ENCODE data around the gene ECHS1.
A peak's percentile ranks its signal among the peaks of the same experiment; 100 is the strongest.
"Not testable (repeated sequence)": the region's sequence is repeated elsewhere in the genome, so short reads cannot be mapped to it uniquely, and the experiment has no call there.

Gene ECHS1

DNA sequence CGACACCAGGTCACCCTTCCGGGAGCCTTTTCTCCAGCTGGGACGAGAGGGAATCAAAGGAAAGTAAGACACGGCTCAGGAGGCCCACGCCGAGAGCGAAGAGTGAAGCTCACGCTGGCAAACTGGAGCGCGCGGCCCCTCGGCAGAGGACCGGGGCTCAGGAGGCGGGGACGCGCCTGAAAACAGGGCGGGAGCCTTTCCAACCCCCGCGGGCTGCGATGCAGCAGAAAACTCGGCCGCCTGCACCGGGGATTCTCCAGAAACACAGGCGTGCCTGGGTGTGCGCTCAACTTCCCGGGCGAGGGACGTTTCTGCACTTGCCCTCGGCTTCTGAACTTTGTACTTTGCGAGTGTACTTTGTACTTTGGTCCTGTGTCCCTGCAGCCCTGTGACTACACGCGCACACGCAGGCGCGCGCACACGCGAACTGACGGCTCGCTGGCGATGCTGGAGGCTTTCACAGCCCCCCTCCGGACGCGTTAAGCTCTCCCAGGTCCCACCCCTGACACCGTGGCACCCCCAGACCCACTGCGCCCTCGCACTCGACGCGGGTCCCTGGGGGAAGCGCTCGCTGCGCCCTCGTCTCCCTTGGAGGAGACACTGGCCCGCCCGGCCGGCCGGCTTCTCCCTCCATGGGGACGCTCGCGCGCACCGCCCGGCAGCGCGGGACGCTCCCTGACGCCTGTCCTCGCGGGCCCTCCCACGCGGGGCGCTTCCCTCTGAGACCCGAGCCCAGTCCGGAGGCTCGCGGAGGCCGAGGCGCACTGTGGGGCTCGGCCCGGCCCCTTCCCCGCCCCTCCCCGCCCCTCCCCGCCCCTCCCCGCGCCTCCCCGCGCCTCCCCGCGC is 5.3 kb upstream of the ECHS1 start:
- peak; percentile 85 for DNase-seq (ENCODE audit: low spot score)

DNA sequence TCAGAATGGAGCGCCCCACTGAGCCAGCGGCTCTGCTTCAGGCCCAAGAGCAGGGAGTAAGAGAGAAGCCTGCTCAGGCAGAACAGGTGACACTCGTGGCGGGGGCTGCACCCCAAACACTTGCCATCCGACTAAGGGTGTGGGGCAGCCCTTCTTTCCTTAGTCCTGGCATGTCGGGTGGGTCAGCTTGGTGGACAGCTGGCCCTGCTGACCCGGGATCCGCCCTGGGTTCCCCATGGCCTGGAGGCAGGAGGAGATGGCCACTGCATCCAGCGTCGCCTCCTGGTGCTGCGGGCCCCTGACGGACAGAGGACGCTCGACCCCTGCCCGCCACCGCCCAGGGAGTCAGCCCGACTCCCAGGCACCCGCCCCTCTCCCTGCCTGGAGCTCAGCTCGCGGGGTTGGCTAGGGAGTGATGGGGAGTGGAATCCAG is 4.7 kb upstream of the ECHS1 start:
- DNase-seq (ENCODE audit: low spot score) = peak; percentile 74

DNA sequence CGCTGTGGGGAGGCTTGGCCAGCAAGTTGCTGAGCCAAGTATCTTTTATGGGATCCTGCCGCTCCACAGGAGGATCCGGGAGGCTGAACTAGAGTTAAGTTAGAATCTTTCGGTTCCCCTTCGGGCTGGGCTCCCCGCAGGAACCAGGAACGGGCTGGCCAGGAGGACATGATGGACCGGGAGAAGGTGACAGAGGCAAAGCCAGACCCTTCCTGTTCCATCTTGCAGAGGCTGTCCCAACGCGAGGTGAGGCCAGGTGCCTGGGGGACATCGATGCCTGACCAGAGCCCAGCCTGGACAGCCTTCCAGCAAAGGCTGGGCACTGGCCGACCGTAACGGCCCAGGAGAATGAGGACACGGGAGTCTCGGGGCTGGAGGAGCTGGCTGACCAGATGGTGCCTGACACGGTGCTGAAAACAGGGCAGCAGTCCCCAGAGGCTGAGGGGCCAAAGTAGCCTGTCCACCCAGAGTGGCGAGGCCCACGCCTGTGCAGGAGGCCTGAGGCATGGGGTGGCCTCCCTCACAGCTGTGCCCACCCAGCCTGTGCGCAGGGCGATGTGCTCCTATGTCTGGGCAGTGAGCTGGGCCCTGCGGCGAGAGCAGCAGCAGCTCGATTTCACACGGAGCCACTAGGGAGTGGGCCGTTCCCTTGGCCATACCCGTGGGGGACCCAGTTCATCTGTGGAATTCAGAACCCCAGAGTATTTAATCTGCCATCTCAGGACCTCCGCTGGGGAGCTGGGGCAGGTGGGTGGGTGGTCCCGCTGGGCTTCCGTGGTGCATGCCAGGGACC is 4.1 kb upstream of the ECHS1 start:
- no peak for DNase-seq (ENCODE audit: low spot score)

DNA sequence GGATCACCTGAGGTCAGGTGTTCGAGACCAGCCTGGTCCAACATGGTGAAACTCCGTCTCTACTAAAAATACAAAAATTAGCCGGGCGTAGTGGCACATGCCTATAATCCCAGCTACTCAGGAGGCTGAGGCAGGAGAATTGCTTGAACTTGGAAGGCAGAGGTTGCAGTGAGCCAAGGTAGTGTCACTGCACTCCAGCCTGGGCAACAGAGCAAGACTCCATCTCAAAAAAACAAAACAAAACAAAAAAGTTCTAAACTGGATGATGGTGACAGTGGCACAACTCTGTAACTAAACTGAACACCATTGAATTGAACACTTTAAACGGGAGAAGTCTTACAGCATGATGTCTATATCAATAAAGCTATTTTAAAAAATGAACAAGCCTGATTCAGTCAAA is 3.0 kb upstream of the ECHS1 start:
- DNase-seq (ENCODE audit: low spot score) = not testable (repeated sequence)

DNA sequence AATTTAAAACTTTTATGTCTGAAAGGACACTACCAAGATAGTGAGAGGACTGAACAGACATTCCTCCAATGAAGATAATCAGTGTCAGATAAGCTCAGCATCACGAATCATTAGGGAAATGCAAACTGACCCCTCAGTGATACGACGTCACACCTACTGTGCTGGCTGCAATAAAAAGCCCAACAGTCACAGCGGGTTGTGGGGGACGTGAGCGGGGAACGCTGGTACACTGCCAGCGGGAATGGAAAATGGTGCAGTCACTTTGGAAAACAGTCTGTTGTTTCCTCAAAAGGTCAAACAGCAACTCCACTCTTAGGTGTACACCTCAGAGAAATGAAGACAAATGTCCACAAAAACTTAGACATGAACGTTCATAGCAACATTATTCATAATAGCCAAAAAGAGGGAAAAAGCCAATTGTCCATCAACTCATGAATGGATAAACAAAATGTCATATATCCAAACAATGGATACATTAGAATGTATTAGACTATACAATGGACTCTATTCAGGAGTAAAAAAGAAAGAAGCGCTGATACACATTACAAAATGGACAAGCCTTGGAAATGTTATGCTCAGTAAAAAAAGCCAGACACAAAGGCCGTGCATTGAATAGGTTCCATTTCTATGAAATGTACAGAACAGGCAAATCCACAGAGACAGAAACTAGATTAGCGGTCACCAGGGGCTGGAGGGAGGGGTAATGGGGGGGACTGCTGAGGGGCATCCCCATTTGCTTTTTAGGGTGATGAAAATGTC is 2.4 kb upstream of the ECHS1 start:
- DNase-seq (ENCODE audit: low spot score) = no peak

DNA sequence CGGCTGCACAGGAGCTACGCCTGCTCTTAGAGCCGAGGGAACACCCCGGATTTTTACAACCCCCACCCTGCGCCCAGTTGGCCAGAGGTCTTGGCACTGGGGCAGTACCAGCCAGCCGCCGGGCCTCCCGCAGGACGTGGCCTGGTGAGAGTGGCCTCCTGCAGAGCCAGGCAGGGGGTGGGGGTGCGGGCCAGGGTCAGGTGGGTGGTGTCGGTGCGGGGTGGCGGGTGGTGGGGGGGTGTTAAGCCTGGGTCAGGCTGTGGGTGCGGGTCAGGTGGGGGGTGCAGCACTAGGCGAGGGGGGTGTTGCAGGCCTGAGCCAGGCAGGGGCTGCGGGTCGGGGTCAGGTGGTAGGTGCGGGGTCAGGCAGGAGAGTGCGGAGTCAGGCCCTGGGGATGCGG is 647 bp downstream of the ECHS1 start:
- DNase-seq (ENCODE audit: low spot score) = no peak

DNA sequence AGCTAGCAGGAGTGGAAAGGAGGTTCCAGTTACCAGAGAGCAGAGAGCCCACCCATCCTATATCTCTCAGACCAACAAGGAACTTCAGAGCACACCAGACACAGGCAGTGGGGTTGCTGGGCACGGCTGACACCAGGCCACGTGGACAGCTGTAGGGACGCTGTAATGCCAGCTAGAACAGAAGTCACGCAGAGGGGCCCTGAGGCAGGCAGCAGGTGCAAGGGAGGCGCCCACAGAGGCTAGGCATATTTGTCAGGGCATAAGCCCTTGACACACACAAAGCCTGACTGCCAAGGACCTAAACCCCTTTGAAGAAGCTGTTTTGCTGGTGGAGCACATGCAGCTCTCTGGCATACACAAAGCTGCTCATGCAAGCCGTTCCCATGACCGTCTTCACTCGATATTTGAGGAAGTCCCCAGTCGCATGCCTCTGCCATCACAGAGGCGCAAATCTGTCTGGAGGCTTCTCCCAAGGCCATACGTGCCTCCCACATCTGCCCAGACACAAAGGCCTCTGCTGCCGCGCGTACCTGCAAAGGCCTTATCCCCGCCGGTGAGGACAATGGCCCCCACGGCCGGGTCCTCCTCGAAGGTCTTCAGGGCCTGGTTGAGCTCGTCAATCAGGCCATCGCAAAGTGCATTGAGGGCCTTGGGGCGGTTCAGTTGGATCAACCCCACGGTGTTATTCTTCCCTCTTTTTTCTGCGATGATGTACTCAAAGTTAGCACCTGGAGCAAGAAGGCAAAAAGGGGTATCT is 2.9 kb downstream of the ECHS1 start:
- no peak for DNase-seq (ENCODE audit: low spot score)

DNA sequence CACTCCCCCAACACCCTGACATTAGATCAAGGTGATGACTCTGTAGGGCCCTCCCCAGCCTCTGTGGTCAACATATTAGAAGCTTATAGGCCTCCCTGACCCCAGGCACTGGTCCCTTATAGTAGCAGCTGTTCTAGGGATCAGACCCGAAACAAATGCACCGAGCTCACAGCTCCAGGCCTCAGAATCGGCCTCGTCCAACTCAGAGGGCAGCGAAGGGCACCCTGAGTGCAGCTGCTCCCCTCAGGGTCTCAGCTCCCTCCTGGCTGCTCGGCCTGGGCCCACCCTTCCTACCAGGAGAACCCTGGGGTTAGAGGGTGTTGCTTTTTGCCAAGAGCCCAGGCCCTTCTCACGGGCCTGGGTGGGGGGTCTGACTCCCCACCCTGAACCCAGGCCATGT is 5.0 kb downstream of the ECHS1 start:
- no peak for DNase-seq (ENCODE audit: low spot score)

DNA sequence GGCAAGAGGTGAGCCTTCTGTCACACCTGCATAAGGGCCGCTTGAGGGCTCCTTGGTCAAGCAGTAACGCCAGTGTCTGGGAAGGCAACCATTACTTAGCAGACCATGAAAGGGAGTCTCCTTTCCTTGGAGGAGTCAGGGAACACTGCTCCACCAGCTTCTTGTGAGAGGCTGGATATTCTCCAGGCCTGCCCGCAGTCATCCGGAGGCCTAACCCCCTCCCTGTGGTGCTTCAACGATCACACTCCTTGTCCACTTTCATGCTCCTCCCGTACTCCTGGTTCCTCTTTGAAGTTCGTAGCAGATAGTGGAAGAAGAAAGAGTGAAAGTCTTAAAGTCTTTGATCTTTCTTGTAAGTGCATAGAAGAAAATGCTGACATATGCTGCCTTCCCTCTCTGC is 5.7 kb downstream of the ECHS1 start:
- not testable (repeated sequence) for DNase-seq (ENCODE audit: low spot score)

DNA sequence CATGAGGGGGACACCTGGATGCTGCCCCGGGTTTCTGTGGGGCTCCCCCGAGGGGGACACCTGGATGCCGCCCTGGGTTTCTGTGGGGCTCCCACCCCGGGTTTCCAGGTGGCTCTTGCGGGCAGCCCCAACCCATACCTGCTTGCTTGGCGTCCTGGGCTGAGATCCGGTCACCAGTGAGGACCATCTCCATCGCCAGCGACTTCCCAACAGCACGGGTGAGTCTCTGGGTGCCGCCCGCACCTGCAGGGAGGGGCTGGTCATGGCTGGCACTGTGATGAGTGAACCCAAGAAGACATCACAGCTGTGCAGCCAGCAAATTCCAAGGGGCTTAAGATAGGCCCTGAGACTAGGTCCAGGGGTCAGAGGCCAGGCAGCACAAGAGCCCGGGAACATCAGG is 6.4 kb downstream of the ECHS1 start:
- DNase-seq (ENCODE audit: low spot score) = no peak

DNA sequence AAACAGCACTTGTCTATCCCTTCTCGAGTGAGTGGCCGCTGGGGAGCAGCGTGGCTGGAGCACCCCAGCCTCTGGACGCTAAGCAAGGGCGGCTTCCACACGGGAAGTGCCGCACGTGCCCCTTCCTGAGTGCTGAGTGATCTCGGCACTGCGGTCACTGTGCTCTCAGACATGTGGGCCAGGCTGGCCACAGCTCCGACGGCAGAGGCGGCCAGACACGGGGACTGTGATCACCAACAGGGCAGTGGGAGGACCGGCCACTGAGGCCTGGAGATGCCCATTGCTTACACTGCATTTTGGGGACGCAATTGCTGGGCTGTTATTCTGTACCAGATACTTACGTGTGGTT is 7.0 kb downstream of the ECHS1 start:
- no peak for DNase-seq (ENCODE audit: low spot score)

DNA sequence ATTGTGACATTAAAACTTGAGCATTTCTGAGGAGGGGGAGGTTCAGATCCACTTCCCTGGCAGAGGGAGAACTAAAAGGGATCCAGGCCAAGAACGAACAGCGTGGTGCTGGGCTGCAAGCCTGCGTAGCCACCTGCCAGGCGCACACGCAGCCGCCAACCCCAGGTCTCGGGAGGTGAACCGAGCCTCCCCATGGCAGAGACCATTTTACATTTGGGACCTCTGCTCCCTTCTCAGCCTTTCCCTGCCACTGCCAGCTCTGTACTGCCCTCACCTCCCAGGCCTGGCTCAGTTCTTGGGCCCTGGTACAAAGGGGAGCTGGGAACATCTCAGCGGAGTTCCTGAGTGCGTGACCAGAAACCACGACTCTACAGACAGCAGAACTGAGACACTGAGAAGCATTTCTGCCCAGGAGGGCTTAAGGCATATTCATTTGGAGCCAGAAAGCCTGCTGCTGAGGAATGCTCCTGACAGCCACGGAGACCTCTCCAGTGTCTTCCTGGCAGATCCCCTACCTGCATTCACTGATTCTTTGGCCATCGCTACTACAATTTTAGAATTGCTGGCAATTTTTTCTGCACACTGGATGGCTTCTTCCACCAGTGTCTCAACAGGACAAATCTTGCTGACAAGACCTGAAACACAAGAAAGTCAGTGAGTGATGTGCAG is 7.6 kb downstream of the ECHS1 start:
- DNase-seq (ENCODE audit: low spot score) = no peak

DNA sequence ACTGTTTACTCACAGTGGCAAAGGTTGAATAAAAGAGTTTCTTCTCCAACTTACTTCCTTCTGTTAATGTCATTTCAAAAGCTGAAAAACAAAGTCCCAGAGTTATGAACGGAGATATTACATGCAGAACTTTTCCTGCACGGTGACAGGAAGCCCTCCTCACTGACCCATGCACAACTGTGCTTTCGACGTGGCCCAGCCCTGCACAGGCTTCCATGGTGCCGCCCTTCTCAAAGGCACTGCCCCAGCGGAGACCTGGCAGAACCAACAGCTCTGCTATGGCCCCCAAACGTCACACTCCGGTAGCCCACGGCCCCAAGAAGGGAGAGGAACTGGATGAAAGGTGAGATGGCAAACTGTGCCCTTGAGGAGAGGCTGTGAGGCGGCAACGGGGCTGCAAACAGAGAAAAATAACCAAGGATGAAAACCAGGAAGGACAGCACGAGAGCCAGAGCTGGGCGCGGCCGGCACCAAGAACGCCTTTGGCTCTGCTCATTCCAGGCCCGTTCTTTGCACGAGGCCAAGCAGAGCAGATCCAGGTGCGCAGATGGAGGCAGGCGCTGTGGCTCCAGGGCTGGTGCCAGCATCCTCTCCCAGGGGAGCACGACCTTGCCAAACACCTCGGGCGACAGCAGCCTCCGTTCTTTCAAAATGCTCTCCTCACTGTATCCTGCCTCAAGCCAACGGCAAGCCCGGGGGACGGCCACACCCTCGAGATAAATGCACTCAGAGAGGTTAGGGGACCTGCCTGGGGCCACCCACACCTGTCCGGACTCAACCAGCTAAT is 8.3 kb downstream of the ECHS1 start:
- no peak for DNase-seq (ENCODE audit: low spot score)

DNA sequence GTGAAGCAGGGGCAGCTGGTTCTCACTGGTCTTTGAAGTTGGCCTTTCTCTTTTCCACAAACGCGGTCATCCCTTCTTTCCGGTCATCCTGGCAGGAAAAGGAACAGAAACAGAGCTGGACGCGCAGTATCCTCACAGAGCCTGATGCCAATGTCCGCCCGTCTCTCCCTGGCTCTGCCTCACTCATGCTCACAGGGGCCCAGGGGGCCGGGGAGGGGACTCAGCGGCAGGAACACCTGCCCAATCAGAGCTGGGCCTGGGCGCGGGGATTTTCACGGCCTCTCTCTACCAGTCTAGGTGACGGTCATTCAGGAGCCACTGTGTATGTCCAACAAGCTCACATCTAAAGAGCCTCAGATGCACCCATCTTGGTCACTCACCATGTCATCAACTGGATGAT is 10.3 kb downstream of the ECHS1 start:
- no peak for DNase-seq (ENCODE audit: low spot score)

DNA sequence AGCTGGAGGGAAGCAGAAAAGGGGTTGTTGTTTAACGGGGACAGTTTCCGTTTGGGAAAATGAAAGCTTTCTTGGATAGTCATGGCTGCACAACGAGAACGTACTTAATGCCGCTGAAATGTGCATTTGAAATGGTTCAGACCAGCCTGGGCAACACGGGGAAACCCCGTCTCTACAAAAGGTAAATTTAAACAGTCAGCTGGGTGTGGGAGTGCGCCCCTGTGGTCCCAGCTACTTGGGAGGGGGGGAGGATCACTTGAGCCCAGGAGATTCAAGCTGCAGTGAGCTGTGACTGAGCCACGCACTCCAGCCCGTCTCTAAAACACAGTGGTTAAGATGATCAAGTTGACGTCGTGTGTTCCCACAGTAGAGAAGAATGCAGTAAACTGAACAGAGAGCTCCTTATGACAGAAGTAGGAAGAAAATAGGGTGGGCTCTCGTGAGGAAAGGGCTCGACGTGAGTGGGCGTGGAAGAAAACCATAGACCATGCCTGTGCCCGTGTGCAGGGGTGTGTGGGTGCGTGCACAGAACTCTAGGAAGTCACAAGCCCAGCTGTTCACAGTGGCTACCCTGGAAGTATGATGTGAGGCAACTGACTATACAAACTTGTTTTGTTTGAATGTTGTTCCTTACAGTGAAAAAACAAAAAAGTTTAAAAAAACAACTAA is 11.2 kb downstream of the ECHS1 start:
- no peak for DNase-seq (ENCODE audit: low spot score)

DNA sequence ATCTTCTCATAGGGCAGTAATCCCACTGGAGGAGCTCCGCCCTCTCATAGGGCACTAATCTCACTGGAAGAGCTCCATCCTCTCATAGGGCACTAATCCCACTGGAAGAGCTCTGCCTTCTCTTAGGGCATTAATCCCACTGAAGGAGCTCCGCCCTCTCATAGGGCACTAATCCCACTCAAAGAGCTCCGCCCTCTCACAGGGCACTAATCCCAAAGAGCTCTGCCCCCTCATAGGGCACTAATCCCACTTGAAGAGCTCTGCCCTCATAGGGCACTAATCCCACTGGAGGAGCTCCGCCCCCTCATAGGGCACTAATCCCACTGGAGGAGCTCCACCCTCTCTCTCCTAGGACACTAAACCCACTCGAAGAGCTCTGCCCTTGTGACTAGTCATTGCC is 11.9 kb downstream of the ECHS1 start:
- DNase-seq (ENCODE audit: low spot score) = no peak

DNA sequence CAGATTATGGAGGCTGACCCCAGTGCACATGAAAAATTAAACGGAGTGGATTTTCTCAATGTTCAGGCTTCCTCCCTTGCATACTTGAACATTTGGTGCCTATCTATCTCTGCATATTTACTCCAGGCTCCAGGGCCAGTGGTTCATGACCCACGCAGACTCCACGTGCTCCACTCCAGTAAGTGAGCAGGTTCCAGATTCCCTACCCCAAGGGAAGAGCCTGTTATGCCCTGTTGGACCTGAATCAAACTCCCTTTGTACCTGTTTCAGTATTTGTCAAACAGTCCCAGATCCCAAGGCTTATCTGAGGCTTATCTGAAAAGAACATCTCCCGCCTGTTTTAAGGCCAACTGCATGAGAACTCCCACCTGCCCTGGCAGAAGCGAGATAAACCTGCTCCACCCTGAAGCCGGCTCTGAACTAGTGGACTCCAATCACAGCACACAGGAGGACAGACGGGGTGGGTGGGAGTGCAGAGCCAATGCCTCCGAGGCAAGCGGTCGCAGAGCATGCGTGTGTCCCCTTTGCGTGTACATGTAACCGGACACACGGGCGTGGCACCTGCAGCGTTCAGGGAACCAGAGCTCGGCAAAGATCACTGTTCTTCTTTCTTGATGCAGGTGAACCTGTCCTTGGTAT is 13.1 kb downstream of the ECHS1 start:
- no peak for DNase-seq (ENCODE audit: low spot score)

DNA sequence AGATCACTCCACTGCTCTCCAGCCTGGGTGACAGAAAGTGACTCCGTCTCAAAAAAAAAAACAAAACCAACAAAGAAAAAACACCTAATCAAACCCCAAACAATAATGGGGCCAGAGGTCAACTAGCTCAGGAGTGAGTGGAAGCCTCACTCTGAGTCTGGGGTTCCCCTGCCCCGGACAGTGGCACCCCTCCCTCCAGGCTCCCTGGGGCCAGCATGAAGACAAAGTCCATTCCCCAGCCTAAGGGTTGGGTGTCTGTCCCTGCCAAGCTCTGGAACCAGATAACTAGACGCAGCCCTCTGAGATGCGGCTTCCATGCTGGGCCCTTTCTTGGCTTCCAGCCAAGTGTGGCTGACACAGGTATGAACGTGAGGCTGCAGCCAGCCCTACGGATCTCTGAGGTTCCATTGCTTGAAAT is 13.6 kb downstream of the ECHS1 start:
- DNase-seq (ENCODE audit: low spot score) = peak; percentile 91

DNA sequence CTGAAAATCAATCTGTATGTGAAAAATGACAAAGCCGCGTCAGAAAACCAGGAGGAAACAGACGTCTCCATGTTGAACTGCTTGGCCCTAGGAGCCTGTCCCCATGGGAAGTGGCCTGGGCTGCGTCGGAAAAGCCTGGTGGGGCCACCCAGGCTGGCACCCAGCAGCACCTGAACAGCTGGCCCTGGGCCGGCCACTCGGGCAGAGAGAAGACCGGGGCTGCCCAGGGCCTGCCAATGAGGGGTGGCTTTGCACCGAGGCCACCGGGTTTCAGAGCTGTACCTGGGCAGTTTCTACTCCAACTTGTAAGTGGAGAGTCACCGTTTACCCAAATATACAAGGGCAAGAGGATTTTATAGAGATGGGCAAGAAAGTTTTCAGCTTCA is 14.2 kb downstream of the ECHS1 start:
- no peak for DNase-seq (ENCODE audit: low spot score)

All from HuH-7 (cell line).